Measurements from ENCODE around the gene DNAH6.

DNAH6 gene

DNA sequence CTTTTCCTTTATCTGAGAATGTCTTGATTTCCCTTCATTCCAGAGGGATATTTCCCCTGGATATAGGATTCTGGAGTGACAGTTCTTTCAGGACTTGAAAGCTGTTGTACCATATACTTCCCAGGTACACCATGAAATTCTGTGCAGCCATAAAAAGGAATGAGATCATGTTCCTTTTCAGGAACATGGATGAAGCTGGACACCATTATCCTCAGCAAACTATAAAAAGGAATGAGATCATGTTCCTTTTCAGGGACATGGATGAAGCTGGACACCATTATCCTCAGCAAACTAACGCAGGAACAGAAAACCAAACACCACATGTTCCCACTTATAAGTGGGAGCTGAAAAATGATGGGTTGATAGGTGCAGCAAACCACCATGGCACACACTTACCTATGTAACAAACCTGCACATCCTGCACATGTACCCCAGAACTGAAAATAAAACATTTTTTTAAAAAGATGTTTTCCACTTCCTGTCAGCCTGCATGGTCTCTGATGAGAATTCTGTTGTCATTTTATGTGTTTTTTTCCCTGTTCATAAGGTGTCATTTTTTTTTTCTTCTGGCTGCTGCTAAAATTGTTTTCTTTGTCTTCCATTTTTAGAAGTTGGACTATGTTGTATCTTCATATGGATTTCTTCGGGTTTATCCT lies 133.3 kb downstream of the DNAH6 start:
- Mint-ChIP-seq H3K4me1 (no peaks in the 10 kb centered on the region), H3K4me3 (no peak overlapping the region), H3K27ac (no peak overlapping the region), H3K9me3 (no peaks in the 10 kb centered on the region), H3K27me3 (ENCODE audit: low read depth, poor library complexity) (peaks cover 4% of the 10 kb centered on the region), H3K36me3 (ENCODE audit: low read depth) (no peaks in the 10 kb centered on the region)
- no peak for TF ChIP-seq CTCF (IDR thresholded peaks at IDR 0.05)
- no peak for DNase-seq

- H3K27ac Mint-ChIP-seq, result no peak overlapping the region
- no peaks in the 10 kb centered on the region for H3K36me3 Mint-ChIP-seq (ENCODE audit: low read depth)
- peaks cover 7% of the 10 kb centered on the region for H3K27me3 Mint-ChIP-seq (ENCODE audit: low read depth, poor library complexity)
- no peak for DNase-seq
- no peaks in the 10 kb centered on the region for H3K4me1 Mint-ChIP-seq
- TF ChIP-seq CTCF (IDR thresholded peaks at IDR 0.05), result no peak
- H3K9me3 Mint-ChIP-seq, result no peaks in the 10 kb centered on the region
- H3K4me3 Mint-ChIP-seq, result no peak overlapping the region
These were observed 136.1 kb downstream of the DNAH6 start for GRCh38 chr2:84652431-84652830.

- no peaks in the 10 kb centered on the region for H3K36me3 Mint-ChIP-seq (ENCODE audit: low read depth)
- H3K4me1 Mint-ChIP-seq, result no peaks in the 10 kb centered on the region
- no peaks in the 10 kb centered on the region for H3K9me3 Mint-ChIP-seq
- DNase-seq, result no peak
- H3K4me3 Mint-ChIP-seq, result no peak overlapping the region
- no peak for TF ChIP-seq CTCF (IDR thresholded peaks at IDR 0.05)
- H3K27ac Mint-ChIP-seq, result no peak overlapping the region
- peaks cover 7% of the 10 kb centered on the region for H3K27me3 Mint-ChIP-seq (ENCODE audit: low read depth, poor library complexity)
These were observed 137.0 kb downstream of the DNAH6 start for GRCh38 chr2:84653302-84653701.

- no peak for DNase-seq
- no peaks in the 10 kb centered on the region for H3K36me3 Mint-ChIP-seq (ENCODE audit: low read depth)
- H3K27ac Mint-ChIP-seq, result no peak overlapping the region
- no peaks in the 10 kb centered on the region for H3K9me3 Mint-ChIP-seq
- H3K4me1 Mint-ChIP-seq, result no peaks in the 10 kb centered on the region
- H3K4me3 Mint-ChIP-seq, result no peak overlapping the region
- no peak for TF ChIP-seq CTCF (IDR thresholded peaks at IDR 0.05)
- peaks cover 7% of the 10 kb centered on the region for H3K27me3 Mint-ChIP-seq (ENCODE audit: low read depth, poor library complexity)
These were observed 138.1 kb downstream of the DNAH6 start for GRCh38 chr2:84654414-84654813.

- no peak for TF ChIP-seq CTCF (IDR thresholded peaks at IDR 0.05)
- Mint-ChIP-seq H3K4me1 (no peaks in the 10 kb centered on the region), H3K9me3 (peaks cover 9% of the 10 kb centered on the region), H3K4me3 (no peak overlapping the region), H3K36me3 (ENCODE audit: low read depth) (no peaks in the 10 kb centered on the region), H3K27me3 (ENCODE audit: low read depth, poor library complexity) (peaks cover 3% of the 10 kb centered on the region), H3K27ac (no peak overlapping the region)
- DNase-seq, result no peak
These were observed 152.8 kb downstream of the DNAH6 start for GRCh38 chr2:84669122-84669521.

- H3K36me3 Mint-ChIP-seq (ENCODE audit: low read depth), result no peaks in the 10 kb centered on the region
- no peaks in the 10 kb centered on the region for H3K9me3 Mint-ChIP-seq
- peaks cover 3% of the 10 kb centered on the region for H3K27me3 Mint-ChIP-seq (ENCODE audit: low read depth, poor library complexity)
- no peak for DNase-seq
- no peak for TF ChIP-seq CTCF (IDR thresholded peaks at IDR 0.05)
- H3K27ac Mint-ChIP-seq, result no peak overlapping the region
- H3K4me1 Mint-ChIP-seq, result no peaks in the 10 kb centered on the region
- no peak overlapping the region for H3K4me3 Mint-ChIP-seq
These were observed 157.8 kb downstream of the DNAH6 start for GRCh38 chr2:84674099-84674498.
